ENCODE data around the gene ANXA6.

ANXA6 gene

GRCh38 chr5:151104795-151105194 is 52.8 kb downstream of the ANXA6 start:
- no peaks in the 10 kb centered on the region for H3K27me3 ChIP-seq (ENCODE audit: control insufficient read depth, insufficient read depth, low read length)
- no peaks in the 10 kb centered on the region; the same call in 1 of the 2 replicates for H3K4me1 ChIP-seq (ENCODE audit: control insufficient read depth, insufficient read depth, low read length)
- WGBS (ENCODE audit: insufficient coverage, insufficient read length), result no CpG with 5 or more reads among the region's 5 CpGs
- no peak for DNase-seq (ENCODE audit: low read depth, low spot score)
- H3K4me3 ChIP-seq (ENCODE audit: low read length), result no peak overlapping the region
- no peak overlapping the region for H3K27ac ChIP-seq (ENCODE audit: low read length)
- no peaks in the 10 kb centered on the region for H3K9me3 ChIP-seq (ENCODE audit: control insufficient read depth, insufficient read depth, low read length)
- H3K36me3 ChIP-seq (ENCODE audit: control insufficient read depth, insufficient read depth, low read length), result peaks cover 10% of the 10 kb centered on the region; the same call in 1 of the 2 replicates

GRCh38 chr5:151101746-151102145 is 55.8 kb downstream of the ANXA6 start:
- H3K4me1 ChIP-seq (ENCODE audit: control insufficient read depth, insufficient read depth, low read length), result no peaks in the 10 kb centered on the region; the same call in 1 of the 2 replicates
- H3K36me3 ChIP-seq (ENCODE audit: control insufficient read depth, insufficient read depth, low read length), result no peaks in the 10 kb centered on the region
- no peak overlapping the region for H3K4me3 ChIP-seq (ENCODE audit: low read length)
- H3K9me3 ChIP-seq (ENCODE audit: control insufficient read depth, insufficient read depth, low read length), result no peaks in the 10 kb centered on the region
- no peaks in the 10 kb centered on the region for H3K27me3 ChIP-seq (ENCODE audit: control insufficient read depth, insufficient read depth, low read length)
- H3K27ac ChIP-seq (ENCODE audit: low read length), result no peak overlapping the region
- DNase-seq (ENCODE audit: low read depth, low spot score), result no peak
- WGBS (ENCODE audit: insufficient coverage, insufficient read length), result no CpG with 5 or more reads among the region's 4 CpGs

GRCh38 chr5:151101151-151101550 is 56.4 kb downstream of the ANXA6 start:
- no CpG with 5 or more reads among the region's 9 CpGs for WGBS (ENCODE audit: insufficient coverage, insufficient read length)
- Histone ChIP-seq H3K27ac (ENCODE audit: low read length) (no peak overlapping the region), H3K4me3 (ENCODE audit: low read length) (no peak overlapping the region)

GRCh38 chr5:151100681-151101080 is 56.9 kb downstream of the ANXA6 start:
- no peaks in the 10 kb centered on the region for H3K36me3 ChIP-seq (ENCODE audit: control insufficient read depth, insufficient read depth, low read length)
- H3K9me3 ChIP-seq (ENCODE audit: control insufficient read depth, insufficient read depth, low read length), result no peaks in the 10 kb centered on the region
- H3K4me1 ChIP-seq (ENCODE audit: control insufficient read depth, insufficient read depth, low read length), result no peaks in the 10 kb centered on the region; the same call in 1 of the 2 replicates
- no CpG with 5 or more reads among the region's 4 CpGs for WGBS (ENCODE audit: insufficient coverage, insufficient read length)
- no peak overlapping the region for H3K27ac ChIP-seq (ENCODE audit: low read length)
- no peak for DNase-seq (ENCODE audit: low read depth, low spot score)
- H3K4me3 ChIP-seq (ENCODE audit: low read length), result no peak overlapping the region
- no peaks in the 10 kb centered on the region for H3K27me3 ChIP-seq (ENCODE audit: control insufficient read depth, insufficient read depth, low read length)

More at GRCh38 chr5:151101151-151101550, 56.4 kb downstream of the ANXA6 start:
- Histone ChIP-seq H3K36me3 (ENCODE audit: control insufficient read depth, insufficient read depth, low read length) (no peaks in the 10 kb centered on the region), H3K27me3 (ENCODE audit: control insufficient read depth, insufficient read depth, low read length) (no peaks in the 10 kb centered on the region), H3K9me3 (ENCODE audit: control insufficient read depth, insufficient read depth, low read length) (no peaks in the 10 kb centered on the region), H3K4me1 (ENCODE audit: control insufficient read depth, insufficient read depth, low read length) (no peaks in the 10 kb centered on the region; the same call in 1 of the 2 replicates)
- DNase-seq (ENCODE audit: low read depth, low spot score), result no peak

DNA sequence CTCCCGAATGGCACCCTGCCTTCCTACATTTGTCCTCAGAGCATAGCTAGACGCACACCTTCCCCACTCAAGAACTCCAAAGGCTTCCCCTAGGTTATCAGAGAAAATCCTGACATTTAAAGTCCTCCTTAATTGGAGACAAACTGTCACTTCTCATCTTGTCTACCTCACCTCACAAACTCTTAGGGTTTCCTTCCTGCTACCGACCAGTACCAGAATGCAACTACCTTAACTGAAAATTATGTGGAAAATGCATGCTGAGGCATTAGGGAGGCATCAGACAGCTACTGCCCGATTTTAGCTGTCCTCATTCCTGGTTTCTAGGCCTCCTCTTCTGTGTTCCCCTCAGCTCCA is 58.8 kb downstream of the ANXA6 start:
- Histone ChIP-seq H3K4me3 (ENCODE audit: low read length) (no peak overlapping the region), H3K27me3 (ENCODE audit: control insufficient read depth, insufficient read depth, low read length) (no peaks in the 10 kb centered on the region), H3K36me3 (ENCODE audit: control insufficient read depth, insufficient read depth, low read length) (no peaks in the 10 kb centered on the region), H3K4me1 (ENCODE audit: control insufficient read depth, insufficient read depth, low read length) (peaks cover 2% of the 10 kb centered on the region; the same call in 1 of the 2 replicates), H3K9me3 (ENCODE audit: control insufficient read depth, insufficient read depth, low read length) (no peaks in the 10 kb centered on the region), H3K27ac (ENCODE audit: low read length) (no peak overlapping the region)
- DNase-seq (ENCODE audit: low read depth, low spot score), result no peak
- WGBS (ENCODE audit: insufficient coverage, insufficient read length), result no CpG with 5 or more reads among the region's 4 CpGs

DNA sequence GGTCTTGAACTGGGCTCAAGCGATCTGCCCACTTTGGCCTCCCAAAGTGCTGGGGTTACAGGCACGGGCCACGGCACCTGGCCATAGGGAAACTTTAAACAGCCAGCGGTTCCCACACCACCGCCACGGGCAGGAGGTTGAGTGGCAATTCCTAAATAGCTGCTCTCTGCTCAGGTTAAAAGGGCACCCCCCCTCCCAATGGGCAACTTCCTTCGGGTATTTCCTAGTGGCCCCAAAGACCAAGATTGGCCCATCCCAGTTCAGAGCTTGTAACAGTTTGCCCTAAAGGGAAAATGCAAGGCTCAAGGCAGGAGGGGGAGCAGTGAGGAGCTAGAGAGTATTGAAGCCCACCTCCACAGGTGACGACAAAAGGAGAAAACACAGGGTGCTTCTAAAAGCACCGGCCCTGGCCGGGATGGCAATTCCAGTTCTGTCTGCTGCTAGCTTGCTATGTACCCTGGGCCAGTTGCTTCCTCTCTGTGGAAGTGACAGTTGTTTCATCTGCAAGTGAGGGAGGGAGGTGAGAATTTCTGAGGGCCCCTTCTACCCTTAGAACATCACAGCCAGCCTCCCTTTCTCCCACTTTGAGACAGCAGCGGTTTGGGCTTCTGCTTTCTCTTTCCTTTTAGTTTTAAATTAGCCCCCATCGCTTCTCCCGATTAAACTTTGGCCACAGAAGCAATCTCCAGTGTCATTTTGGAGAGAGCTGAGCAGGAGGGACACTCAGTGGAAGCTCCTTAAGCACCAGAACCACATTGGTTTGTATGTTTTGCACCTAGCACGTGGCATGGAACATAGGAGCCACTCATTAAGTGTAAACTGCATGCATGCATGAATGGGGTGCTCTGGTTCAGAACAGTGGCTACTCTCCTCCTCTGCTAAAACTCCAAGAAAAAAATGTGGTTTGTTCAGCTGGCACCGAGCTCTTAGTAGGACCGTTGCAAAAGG is 59.5 kb downstream of the ANXA6 start:
- H3K4me3 ChIP-seq (ENCODE audit: low read length), result no peak overlapping the region
- H3K36me3 ChIP-seq (ENCODE audit: control insufficient read depth, insufficient read depth, low read length), result no peaks in the 10 kb centered on the region
- no CpG with 5 or more reads among the region's 16 CpGs for whole genome bisulfite sequencing (ENCODE audit: insufficient coverage, insufficient read length)
- no peak for DNase-seq (ENCODE audit: low read depth, low spot score)
- H3K27ac ChIP-seq (ENCODE audit: low read length), result no peak overlapping the region
- no peaks in the 10 kb centered on the region for H3K9me3 ChIP-seq (ENCODE audit: control insufficient read depth, insufficient read depth, low read length)
- H3K4me1 ChIP-seq (ENCODE audit: control insufficient read depth, insufficient read depth, low read length), result peaks cover 2% of the 10 kb centered on the region
- no peaks in the 10 kb centered on the region for H3K27me3 ChIP-seq (ENCODE audit: control insufficient read depth, insufficient read depth, low read length)

- H3K27me3 ChIP-seq (ENCODE audit: control insufficient read depth, insufficient read depth, low read length), result no peaks in the 10 kb centered on the region
- no peaks in the 10 kb centered on the region for H3K36me3 ChIP-seq (ENCODE audit: control insufficient read depth, insufficient read depth, low read length)
- no peak for DNase-seq (ENCODE audit: low read depth, low spot score)
- peaks cover 2% of the 10 kb centered on the region for H3K4me1 ChIP-seq (ENCODE audit: control insufficient read depth, insufficient read depth, low read length)
- no peak overlapping the region for H3K4me3 ChIP-seq (ENCODE audit: low read length)
- H3K9me3 ChIP-seq (ENCODE audit: control insufficient read depth, insufficient read depth, low read length), result no peaks in the 10 kb centered on the region
- WGBS (ENCODE audit: insufficient coverage, insufficient read length), result no CpG with 5 or more reads among the region's 6 CpGs
- no peak overlapping the region for H3K27ac ChIP-seq (ENCODE audit: low read length)
These were observed 60.5 kb downstream of the ANXA6 start for GRCh38 chr5:151097061-151097460.

- H3K4me3 ChIP-seq (ENCODE audit: low read length), result no peak overlapping the region
- H3K36me3 ChIP-seq (ENCODE audit: control insufficient read depth, insufficient read depth, low read length), result no peaks in the 10 kb centered on the region
- H3K27ac ChIP-seq (ENCODE audit: low read length), result no peak overlapping the region
- H3K4me1 ChIP-seq (ENCODE audit: control insufficient read depth, insufficient read depth, low read length), result peaks cover 2% of the 10 kb centered on the region; the same call in 1 of the 2 replicates
- WGBS (ENCODE audit: insufficient coverage, insufficient read length), result no CpG with 5 or more reads among the region's 6 CpGs
- H3K27me3 ChIP-seq (ENCODE audit: control insufficient read depth, insufficient read depth, low read length), result no peaks in the 10 kb centered on the region
- no peak for DNase-seq (ENCODE audit: low read depth, low spot score)
- no peaks in the 10 kb centered on the region for H3K9me3 ChIP-seq (ENCODE audit: control insufficient read depth, insufficient read depth, low read length)
These were observed 61.6 kb downstream of the ANXA6 start for GRCh38 chr5:151096001-151096373.

DNA sequence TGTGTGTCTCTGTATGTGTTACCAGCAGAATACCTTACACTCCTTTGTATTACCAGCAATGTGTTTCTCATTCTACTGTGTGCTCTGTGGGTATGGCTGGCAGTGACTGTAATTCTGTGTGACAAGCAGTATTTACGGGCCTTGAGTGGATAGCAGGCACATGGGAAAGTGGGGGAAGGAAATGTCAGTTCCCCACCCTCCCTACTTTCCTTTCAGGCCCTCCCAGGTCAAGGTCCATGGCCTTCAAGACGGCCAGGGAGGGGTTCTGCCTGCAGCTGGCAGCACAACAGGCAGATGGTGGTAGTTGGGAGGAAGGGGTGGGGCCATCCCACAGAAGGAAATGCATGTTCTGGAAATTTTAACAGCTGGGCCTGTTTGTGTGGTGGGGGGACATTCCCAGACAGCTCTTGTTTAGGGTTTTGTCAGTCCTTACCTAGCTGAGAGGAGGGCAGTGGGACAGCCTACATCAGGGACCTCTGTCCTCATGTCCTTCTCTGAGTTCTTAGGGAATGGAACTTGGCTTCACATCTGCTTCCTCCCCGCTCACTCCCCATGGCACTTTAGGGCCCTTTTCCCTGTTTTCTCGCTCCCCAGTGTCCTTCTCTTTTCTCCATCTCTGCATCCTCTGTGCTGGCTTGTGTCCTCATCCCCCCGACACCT is 62.1 kb downstream of the ANXA6 start:
- no CpG with 5 or more reads among the region's 5 CpGs for WGBS (ENCODE audit: insufficient coverage, insufficient read length)
- Histone ChIP-seq H3K4me3 (ENCODE audit: low read length) (no peak overlapping the region), H3K36me3 (ENCODE audit: control insufficient read depth, insufficient read depth, low read length) (no peaks in the 10 kb centered on the region), H3K27ac (ENCODE audit: low read length) (no peak overlapping the region), H3K9me3 (ENCODE audit: control insufficient read depth, insufficient read depth, low read length) (no peaks in the 10 kb centered on the region), H3K27me3 (ENCODE audit: control insufficient read depth, insufficient read depth, low read length) (no peaks in the 10 kb centered on the region), H3K4me1 (ENCODE audit: control insufficient read depth, insufficient read depth, low read length) (peaks cover 2% of the 10 kb centered on the region; the same call in 1 of the 2 replicates)
- no peak for DNase-seq (ENCODE audit: low read depth, low spot score)

DNA sequence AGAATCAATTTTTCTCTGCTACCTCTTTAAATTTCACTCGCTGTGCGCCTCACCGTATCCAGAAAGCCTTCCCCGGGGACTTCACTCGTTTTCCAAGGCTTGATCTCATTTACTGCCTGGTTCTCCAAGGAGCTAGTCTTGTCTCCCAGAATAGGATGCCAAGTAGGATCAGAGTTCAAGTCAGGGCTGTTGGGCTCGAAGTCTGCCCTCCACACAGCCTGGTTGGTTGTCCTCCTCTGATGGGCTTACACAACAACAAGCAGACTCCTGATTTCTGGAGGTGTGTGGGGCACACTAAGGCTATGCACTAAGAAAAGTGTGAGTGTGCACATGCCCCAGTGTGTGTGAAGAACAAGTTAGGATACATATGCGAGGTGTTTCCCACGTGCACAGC is 62.7 kb downstream of the ANXA6 start:
- H3K9me3 ChIP-seq (ENCODE audit: control insufficient read depth, insufficient read depth, low read length), result no peaks in the 10 kb centered on the region
- no peaks in the 10 kb centered on the region for H3K36me3 ChIP-seq (ENCODE audit: control insufficient read depth, insufficient read depth, low read length)
- DNase-seq (ENCODE audit: low read depth, low spot score), result no peak
- no peaks in the 10 kb centered on the region for H3K27me3 ChIP-seq (ENCODE audit: control insufficient read depth, insufficient read depth, low read length)
- H3K4me3 ChIP-seq (ENCODE audit: low read length), result no peak overlapping the region
- peaks cover 2% of the 10 kb centered on the region; the same call in 1 of the 2 replicates for H3K4me1 ChIP-seq (ENCODE audit: control insufficient read depth, insufficient read depth, low read length)
- H3K27ac ChIP-seq (ENCODE audit: low read length), result no peak overlapping the region
- no CpG with 5 or more reads among the region's 8 CpGs for WGBS (ENCODE audit: insufficient coverage, insufficient read length)
